ENCODE data around the gene MAGI1.

MAGI1 gene

GRCh38 chr3:65597952-65598413 is 440.7 kb downstream of the MAGI1 start:
- H3K79me2 ChIP-seq (ENCODE audit: insufficient read depth, low read length), result no peaks in the 10 kb centered on the region
- H2AFZ ChIP-seq (ENCODE audit: low read length), result no peak overlapping the region
- H3K36me3 ChIP-seq (ENCODE audit: insufficient read depth, low read length), result no peaks in the 10 kb centered on the region
- H3K4me3 ChIP-seq (ENCODE audit: low read length, poor library complexity, severe bottlenecking), result no peak overlapping the region
- H3K4me1 ChIP-seq (ENCODE audit: insufficient read depth, low read length, poor library complexity, severe bottlenecking), result peaks cover 25% of the 10 kb centered on the region
- TF ChIP-seq CTCF (conservative IDR thresholded peaks at IDR 0.05; ENCODE audit: low read length) (no peak), EZH2phosphoT487 (IDR thresholded peaks at IDR 0.05; ENCODE audit: borderline replicate concordance) (no peak)
- H3K9me2 ChIP-seq (replicated peaks; ENCODE audit: low read depth, low read length), result no peaks in the 10 kb centered on the region
- no peaks in the 10 kb centered on the region for H3K27me3 ChIP-seq (ENCODE audit: insufficient read depth, low read length, poor library complexity, severe bottlenecking)
- no peaks in the 10 kb centered on the region for H4K20me1 ChIP-seq (ENCODE audit: insufficient read depth, low read length, poor library complexity, severe bottlenecking)
- no peaks in the 10 kb centered on the region for H3F3A ChIP-seq (ENCODE audit: low read depth)
- no peaks in the 10 kb centered on the region for H3K9me3 ChIP-seq (ENCODE audit: insufficient read depth, low read depth, low read length)
- no peak overlapping the region for H3K9ac ChIP-seq (ENCODE audit: low read depth, low read length, poor library complexity, severe bottlenecking)
- no peak overlapping the region for H3K4me2 ChIP-seq (ENCODE audit: low read depth, low read length, poor library complexity, severe bottlenecking)

- no peaks in the 10 kb centered on the region for H3K36me3 ChIP-seq (ENCODE audit: insufficient read depth, low read length)
- H3K4me3 ChIP-seq (ENCODE audit: low read length, poor library complexity, severe bottlenecking), result no peak overlapping the region
- no peak overlapping the region for H3K9ac ChIP-seq (ENCODE audit: low read depth, low read length, poor library complexity, severe bottlenecking)
- no peak overlapping the region for H3K4me2 ChIP-seq (ENCODE audit: low read depth, low read length, poor library complexity, severe bottlenecking)
- no peaks in the 10 kb centered on the region for H3K9me3 ChIP-seq (ENCODE audit: insufficient read depth, low read depth, low read length)
- no peaks in the 10 kb centered on the region for H3K27me3 ChIP-seq (ENCODE audit: insufficient read depth, low read length, poor library complexity, severe bottlenecking)
- H3K9me2 ChIP-seq (replicated peaks; ENCODE audit: low read depth, low read length), result no peaks in the 10 kb centered on the region
- no peak overlapping the region for H2AFZ ChIP-seq (ENCODE audit: low read length)
- TF ChIP-seq EZH2phosphoT487 (IDR thresholded peaks at IDR 0.05; ENCODE audit: borderline replicate concordance) (no peak), CTCF (conservative IDR thresholded peaks at IDR 0.05; ENCODE audit: low read length) (no peak)
- H3K79me2 ChIP-seq (ENCODE audit: insufficient read depth, low read length), result no peaks in the 10 kb centered on the region
- H3K4me1 ChIP-seq (ENCODE audit: insufficient read depth, low read length, poor library complexity, severe bottlenecking), result peaks cover 30% of the 10 kb centered on the region
- no peaks in the 10 kb centered on the region for H4K20me1 ChIP-seq (ENCODE audit: insufficient read depth, low read length, poor library complexity, severe bottlenecking)
- H3F3A ChIP-seq (ENCODE audit: low read depth), result no peaks in the 10 kb centered on the region; the same call in 1 of the 2 replicates
Observed at GRCh38 chr3:65597226-65597951, 441.3 kb downstream of the MAGI1 start.

- no peaks in the 10 kb centered on the region for H3K9me2 ChIP-seq (replicated peaks; ENCODE audit: low read depth, low read length)
- no peaks in the 10 kb centered on the region for H4K20me1 ChIP-seq (ENCODE audit: insufficient read depth, low read length, poor library complexity, severe bottlenecking)
- no peaks in the 10 kb centered on the region; the same call in 1 of the 2 replicates for H3F3A ChIP-seq (ENCODE audit: low read depth)
- no peaks in the 10 kb centered on the region for H3K27me3 ChIP-seq (ENCODE audit: insufficient read depth, low read length, poor library complexity, severe bottlenecking)
- peaks cover 30% of the 10 kb centered on the region for H3K4me1 ChIP-seq (ENCODE audit: insufficient read depth, low read length, poor library complexity, severe bottlenecking)
- no peak overlapping the region for H3K9ac ChIP-seq (ENCODE audit: low read depth, low read length, poor library complexity, severe bottlenecking)
- H3K4me3 ChIP-seq (ENCODE audit: low read length, poor library complexity, severe bottlenecking), result no peak overlapping the region
- H3K79me2 ChIP-seq (ENCODE audit: insufficient read depth, low read length), result no peaks in the 10 kb centered on the region
- no peaks in the 10 kb centered on the region for H3K36me3 ChIP-seq (ENCODE audit: insufficient read depth, low read length)
- H3K9me3 ChIP-seq (ENCODE audit: insufficient read depth, low read depth, low read length), result no peaks in the 10 kb centered on the region
- H3K4me2 ChIP-seq (ENCODE audit: low read depth, low read length, poor library complexity, severe bottlenecking), result no peak overlapping the region
- no peak overlapping the region for H2AFZ ChIP-seq (ENCODE audit: low read length)
- TF ChIP-seq CTCF (conservative IDR thresholded peaks at IDR 0.05; ENCODE audit: low read length), result no peak
- TF ChIP-seq EZH2phosphoT487 (IDR thresholded peaks at IDR 0.05; ENCODE audit: borderline replicate concordance), result no peak
Observed at GRCh38 chr3:65596571-65597225, 442.0 kb downstream of the MAGI1 start.

All from Loucy (cell line).